Smooth muscle cell of the umbilical artery (primary cell): ENCODE measurements around the gene ATP8A2. TPM values are rescaled to one million over a fixed set of nuclear protein-coding genes. Genes with fewer than 3 reads are reported as not detected.

Source experiments
- total RNA-seq: library from RNA; depleted of rRNA; stranded (reverse); fragments of >200 nt; gene quantifications from 2 replicates; pipeline ENCODE4 v1.2.3, GENCODE V29; 2014

ATP8A2 gene
- total RNA-seq: under 0.01 and 0.05 TPM in 2 replicates

GRCh38 chr13:25371875-25372283 lies at the start of gene ATP8A2:
ATP8A2 (plus strand) TSS chr13:25371974; CDS start chr13:25372213, 239 bp downstream.

GRCh38 chr13:26051657-26052311 lies 680.0 kb downstream of the ATP8A2 start, which contains the start of gene SHISA2:
SHISA2 (minus strand) TSS chr13:26052016; CDS start chr13:26050975, 1,041 bp downstream.

Other genes with a start within 250 kb of the ATP8A2 start
- gene AMER2, start 199.7 kb upstream of the ATP8A2 start, total RNA-seq: not detected in 2 replicates
- gene MTMR6, start 84.5 kb upstream of the ATP8A2 start, total RNA-seq: 28.8 and 31.5 TPM in 2 replicates
- 64.7 and 105 TPM in 2 replicates for gene NUP58, start 70.3 kb upstream of the ATP8A2 start, total RNA-seq